Suppressor macrophage (primary cell): ENCODE measurements around the gene MKS1.

ENCODE experiments used
- DNase-seq, 4 experiments: peaks; one replicate each; pipeline ENCODE4 v3.0.0-alpha.2; 2020 to 2022

Gene MKS1

DNA sequence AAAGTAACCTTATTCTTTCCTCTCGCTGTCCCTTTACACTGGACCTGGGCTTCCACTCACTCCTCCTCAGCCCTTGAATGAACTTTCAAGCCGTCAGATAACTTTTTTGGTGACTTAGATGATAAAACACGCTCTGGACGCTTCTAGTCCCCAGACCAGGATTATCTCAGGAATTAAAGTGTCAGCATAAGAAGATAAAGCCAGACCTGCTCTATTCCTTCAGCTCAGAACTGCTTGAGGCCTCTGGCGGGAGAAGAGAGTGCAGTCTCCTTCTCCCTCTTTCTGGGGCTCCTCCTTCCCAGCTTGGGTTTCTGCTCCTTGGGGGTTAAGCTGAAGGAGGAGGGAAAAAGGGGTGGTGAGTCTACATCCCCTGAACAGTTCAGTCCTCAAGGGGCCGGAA, 25.9 kb upstream of the MKS1 start:
- DNase-seq = no peak

DNA sequence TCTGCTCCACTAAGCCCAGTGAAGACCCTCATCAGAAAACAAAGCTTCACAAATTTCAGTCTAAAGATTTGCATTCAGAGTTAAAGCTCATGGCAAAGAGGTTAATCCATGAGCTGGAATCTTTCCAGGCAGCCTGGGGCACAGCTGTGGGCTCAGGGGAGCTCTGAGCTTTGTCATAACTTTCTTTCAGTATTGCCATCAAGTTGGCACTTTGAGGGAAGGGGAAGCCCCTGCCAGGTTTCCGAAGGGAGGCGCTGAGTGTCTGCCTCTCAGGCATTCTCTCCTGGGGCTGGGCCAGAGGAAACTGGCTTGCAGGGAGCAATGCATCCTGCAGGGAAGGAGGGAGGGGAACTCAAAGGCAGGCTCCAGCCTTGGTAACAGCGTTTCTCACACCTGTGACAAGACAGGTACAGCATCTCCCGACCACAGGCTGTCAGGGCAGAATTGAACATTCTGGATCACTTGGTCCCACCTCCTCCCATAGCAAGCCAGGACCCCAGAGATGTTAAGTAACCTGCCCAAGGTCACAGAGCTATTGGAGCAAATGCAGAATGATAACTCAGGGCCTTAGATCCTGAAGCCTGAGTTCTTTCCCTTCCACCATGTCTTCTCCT, 23.2 kb upstream of the MKS1 start:
- no peak for DNase-seq

DNA sequence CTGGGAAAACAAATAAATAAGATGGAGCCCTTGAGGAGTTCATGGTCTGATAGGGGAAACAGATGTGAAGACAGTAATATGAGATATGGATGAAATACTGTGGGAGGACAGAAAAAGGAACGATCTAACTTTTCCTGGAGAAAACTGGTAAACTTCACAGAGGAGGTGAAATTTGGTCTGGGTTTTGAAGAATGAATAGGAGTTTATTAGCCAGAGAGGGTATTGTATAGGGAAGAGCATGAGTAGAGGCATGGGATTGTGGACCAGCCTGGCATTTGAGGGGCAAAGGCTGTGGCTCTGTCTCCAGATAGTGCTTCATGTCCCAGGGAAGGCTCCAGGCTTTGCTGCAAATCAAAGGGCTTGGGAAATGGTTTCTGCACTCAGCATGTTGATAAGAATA, 20.9 kb upstream of the MKS1 start:
- DNase-seq = no peak

DNA sequence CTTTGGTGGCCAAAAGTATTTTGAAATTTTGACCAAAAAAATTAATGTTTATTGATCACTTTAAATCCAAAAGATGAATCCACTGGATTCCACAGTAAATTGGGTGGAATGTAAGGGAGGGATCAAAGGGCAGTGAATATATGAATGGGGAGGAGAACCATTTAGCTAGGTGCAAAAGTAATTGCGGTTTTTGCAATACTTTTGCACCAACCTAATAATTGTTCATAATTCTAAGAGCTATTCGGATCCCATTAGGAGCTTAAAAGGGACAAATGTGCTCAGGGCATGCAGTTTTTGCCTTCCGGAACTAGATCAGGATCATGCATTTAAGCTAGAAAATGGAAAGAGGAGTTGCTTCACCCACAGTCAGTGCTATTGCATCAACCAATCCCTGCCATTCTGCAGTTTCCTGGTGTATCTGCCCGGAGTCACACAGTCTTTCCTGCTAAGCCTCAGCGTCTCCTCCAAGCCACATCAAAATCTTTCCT, 19.1 kb upstream of the MKS1 start, which contains the start of gene LPO:
Gene LPO, plus strand, starts transcription at position 438 of the 488 bp plus-strand sequence. CDS start 4,396 bp downstream, outside the sequence.
- DNase-seq = no peak

DNA sequence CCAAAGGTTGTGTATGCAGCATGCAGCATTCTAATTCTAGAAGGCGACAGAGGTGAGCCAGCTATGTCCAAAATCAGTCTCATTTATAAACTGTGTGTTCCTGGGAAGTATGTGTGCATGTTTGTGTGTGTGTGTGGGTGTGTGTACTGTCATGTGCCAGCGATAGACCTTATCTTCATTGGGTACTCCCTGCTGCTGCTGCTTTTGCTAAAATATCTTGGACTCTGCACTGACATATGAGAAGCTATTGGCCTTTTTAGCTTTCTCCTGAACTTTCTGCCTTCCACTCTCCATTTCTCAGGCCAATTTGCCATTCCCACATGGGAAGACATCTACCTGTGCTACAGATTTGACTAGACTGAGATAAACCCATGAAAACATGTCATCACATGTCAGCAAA, 17.3 kb upstream of the MKS1 start:
- DNase-seq = no peak

DNA sequence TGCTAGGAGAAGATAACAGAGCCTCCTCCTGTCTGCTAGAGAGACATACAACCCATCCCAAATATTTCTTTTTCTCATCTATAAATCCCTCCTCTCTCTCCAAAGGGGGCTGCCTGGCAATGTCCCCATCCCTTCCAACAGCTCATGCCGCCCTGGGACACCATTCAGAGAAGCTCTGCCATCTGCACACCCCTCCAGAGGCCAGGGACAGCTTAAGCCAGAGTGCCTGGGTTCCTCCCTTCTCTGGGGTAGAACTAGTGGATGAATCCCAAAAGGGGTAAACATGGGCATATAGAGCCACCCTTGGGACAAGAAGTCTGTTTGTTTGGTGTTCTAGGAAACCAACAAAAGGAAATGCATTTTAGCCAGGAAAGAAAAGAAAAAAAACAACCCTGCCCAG, 16.8 kb upstream of the MKS1 start:
- DNase-seq = no peak

DNA sequence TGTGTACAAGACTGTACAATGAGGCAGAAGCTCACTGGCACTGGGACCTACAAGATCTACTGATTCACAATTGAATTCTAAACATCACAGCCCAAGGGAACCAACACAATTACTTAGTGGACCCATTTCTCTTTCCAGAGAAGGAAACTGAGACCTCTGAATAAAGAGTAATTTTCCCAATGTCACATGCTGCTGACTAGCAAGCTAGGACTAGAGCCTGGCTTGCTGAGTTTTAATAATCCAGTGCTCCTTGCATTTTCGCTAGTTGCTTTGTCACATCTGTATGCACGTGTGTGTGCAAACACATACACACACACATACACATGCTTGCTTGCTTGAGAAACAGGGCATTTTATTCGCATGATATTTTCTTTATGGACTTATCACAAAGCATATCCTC, 15.5 kb upstream of the MKS1 start:
- no peak for DNase-seq

DNA sequence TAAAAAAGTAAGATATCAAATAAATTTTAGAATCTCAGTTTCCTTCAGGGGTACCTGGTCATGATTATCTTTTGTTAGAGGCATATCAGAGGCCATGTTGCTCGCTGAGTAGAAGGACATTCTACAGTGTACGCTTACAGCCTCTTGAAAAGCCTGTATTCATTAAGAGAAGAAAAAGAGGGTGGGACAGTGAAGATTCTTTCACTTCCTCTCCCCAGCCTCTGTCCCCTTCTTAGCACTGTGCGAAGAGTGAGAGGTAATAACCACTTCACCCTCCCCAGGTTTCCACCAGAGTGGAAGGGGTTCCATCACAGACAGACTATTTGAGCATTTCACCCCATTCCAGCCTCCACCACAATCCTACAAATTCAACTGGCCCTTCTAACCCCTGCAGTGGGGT, 14.5 kb upstream of the MKS1 start:
- peak; percentile 24 to 56 (median 42) for DNase-seq

DNA sequence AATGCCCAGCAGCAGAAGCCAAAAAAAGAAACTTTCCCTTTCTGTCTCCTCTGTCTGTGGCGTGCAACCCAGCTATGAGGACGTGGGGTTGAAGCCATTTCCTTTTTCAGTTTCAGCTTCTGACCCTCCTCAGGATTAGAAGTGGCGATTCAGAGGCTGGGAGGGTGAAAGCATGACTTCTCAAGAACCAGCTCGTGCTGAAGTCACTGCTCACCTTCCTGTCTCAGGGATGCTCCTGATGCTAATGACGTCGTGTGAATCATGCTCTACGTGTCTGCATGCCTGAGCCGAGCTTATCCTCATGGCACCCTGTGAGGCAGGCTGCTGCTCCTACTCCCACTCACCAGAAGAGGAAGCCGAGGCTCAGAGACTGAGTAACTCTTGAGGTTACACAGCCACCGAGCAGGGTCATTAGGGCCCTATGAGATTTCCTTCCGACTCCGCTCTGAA, 13.7 kb upstream of the MKS1 start:
- peak; percentile 93 to 99 (median 94) for DNase-seq

DNA sequence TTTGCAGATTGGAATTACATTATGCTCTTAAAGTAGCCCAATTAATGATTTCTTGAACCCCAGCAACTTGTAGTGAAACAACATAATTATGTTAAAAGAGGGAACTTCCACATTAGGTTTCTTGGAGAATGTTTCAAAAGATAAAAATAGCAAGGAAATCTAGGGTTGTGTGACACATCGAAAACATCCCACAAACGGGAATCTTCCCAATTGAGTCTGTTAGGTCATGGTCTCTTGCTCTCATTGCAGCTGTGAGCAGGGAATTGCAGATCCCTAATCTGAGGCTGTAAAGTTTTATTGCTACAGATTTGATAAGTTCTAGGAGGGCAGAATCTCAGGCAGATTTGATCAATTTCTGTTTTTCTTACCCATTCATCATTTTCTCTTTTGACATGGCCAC, 12.6 kb upstream of the MKS1 start:
- peak; percentile 45 to 72 (median 56) for DNase-seq

DNA sequence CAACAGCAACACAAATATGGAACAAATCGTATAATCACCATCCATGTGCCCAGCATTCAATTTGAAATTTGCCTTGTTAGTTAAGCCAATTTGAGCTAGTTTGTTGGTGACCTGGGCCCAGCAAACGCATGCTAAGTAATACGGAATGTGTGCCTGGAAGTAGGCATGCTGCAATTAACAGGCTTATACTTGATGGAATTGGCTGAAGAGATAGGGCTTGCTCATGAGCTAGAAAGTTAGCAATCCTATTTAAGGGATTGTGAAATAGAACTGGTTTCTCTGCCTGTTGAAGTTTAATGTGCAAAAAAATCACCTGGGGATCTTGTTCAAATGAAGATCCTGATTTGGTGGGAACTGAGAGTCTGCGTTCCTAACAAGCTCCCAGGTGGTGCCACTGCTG, 10.8 kb upstream of the MKS1 start:
- DNase-seq = no peak

DNA sequence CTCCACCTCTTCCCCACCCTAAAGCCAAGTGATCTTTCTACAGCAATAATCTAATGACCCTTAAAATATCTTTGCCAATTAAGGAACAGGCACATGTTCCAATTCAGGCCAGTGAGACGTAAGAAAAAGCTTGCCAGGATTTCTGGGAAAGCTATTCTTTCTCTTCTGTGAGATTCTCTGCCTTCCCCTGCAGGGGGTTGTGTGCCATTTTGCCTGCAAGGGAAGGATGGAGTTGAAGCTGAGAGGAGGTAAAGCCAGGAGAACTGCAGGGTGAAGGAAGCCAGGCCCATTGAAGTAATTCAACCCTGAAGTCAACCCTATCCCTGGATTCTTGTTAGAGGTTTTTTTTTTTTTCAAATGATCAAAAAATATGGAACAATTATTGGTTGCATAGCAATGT, 10.3 kb upstream of the MKS1 start:
- DNase-seq = no peak

DNA sequence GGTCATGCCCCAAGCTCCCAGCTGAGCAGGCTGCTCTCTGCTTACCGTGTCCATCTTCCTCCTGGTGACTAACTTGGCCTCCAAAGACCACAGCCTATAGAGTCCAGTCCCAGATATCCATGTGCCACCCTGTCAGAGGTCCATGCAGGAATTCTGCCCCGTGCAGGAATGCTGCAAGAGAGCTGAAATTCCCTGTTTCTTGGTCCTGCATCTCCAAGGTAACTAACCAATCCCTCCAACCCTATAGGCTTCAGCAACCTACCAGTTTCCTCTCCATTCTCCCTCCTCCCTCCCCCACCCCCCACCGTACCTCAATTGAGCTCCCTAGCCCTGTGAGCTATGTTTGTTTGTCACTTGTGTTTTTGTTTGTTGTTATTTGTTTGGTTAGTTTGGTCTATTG, 9.6 kb upstream of the MKS1 start:
- DNase-seq = no peak

DNA sequence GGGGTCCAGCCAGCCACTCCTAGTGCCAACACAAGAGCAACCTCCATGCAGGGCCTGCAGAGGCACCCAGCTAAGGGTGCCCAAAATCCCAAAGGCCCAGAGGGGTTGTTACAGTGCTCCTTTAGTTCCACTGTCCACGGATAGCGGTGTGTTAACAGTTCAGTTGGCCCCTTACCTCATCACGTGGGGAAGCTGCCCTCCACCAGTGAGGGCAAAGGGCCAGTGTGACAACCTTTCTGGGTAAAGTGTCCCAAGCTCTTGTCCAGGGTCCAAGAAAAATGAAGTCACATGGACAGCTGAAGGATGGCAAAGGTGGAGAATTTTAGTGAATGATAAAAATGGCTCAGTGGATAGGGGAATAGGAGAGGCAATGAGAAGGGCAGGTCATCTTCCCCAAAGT, 8.7 kb upstream of the MKS1 start:
- no peak for DNase-seq

DNA sequence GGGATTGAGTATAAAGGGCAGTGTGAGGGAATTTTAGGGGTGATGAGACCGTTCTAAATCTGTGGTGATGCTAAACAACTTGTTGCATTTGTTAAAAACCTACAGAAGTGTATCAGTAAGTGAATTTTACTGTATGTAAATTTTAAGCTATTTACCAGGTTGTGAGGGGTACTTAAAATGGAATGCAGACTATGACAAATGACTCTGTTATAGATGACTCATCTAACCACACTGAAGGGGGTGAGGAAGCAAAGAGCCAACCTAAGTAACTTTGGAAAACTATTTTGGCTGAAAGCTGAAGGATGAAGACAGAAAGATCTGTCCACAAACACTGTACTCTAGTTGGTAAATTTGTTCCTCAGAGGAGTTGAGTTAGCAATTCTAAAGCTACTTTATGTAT, 5.3 kb upstream of the MKS1 start:
- DNase-seq = peak in 3 of 4 experiments; percentile 20 to 56 (median 47)

DNA sequence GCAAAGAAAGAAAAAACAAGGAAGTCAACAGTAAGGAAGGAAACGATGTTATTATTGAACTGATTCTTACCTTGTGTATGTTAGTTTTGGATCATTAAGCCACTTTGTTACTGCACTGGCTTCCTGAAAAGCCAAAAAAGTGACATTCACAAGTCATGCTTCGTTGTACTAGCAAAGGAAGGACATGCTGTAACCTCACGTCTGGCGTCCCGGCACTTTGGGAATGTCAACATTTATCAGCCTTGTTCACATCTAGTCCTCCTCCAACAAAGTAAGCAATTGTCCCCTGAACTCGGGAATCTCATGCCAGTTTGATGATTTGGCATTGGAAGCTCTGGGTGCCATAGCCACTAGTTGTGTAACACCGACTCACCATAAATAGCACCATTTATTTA, 731 bp upstream of the MKS1 start:
- DNase-seq = peak in 1 of 4 experiments; percentile 15

DNA sequence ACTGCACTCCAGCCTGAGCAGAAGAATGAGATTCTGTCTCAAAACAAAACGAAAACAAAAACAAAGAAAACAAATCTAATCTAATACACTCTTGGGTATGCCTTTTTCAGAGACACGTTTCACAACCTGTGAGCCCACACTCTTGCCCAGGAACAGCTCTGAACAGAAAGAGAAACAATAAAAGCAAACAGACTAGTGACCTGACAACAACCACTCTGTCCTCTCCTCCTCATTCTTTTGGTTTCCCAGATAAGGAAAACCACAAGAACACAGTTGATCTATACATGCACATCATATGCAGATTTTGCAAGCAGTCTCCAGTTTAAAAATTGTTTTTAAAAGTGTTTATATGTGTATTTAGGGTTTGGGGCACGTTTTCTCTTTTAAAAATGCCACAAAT, 1.3 kb downstream of the MKS1 start:
- no peak for DNase-seq

DNA sequence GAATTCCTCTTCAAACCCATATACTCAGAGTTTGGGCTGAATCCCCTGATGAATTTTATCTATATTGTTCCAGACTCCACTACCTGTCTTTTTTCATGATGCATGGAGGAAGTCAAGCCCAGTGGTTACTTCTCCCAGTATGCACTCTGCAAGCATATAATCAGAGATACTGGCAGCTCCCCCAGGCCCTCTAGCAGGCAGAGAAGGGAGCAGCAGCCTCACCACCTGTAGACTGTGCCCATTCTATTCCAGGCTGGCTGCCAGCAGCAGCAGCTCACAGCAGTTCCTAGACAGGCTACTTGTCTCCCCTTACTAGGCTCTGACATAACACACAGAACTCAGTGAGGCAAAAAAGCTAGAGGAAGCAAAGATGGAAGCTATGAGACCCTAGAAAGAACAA, 3.4 kb downstream of the MKS1 start:
- DNase-seq = no peak

DNA sequence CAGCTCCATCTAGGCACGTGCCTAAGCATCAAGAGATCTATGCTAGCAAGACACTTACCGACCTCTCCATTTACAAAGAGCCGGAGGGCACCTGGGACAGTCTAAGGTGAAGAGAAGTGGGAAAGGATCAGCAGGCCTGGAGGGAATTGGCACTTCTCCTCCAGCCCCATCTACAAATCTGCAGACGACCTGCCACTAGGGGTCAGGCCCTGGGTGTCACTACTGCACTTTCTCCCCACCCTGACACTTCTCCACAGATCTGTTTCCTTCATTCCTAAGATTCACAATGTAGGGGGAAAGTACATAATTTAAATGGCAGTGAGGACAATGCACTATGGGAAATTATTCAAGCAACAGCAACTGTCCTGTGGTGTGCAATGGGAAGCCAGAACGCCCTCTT, 8.1 kb downstream of the MKS1 start:
- peak in 3 of 4 experiments; percentile 12 to 24 (median 24) for DNase-seq

DNA sequence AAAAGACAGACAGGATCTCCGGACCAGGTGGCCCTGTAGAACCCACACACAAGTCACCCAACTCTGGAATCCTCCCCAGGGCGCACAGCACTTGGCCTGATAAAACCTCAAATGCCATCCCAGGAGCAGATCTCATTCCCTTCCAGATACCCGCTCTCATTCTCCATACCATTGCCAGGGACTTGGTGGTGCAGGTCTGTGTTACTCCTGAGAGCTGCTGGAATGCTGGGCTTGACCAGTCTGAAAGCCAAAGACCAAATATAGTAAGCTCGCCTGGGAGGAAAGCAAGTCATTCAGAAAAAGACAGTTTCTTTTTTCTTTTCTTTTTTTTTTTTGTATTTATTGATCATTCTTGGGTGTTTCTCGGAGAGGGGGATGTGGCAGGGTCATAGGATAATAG, 10.7 kb downstream of the MKS1 start:
- DNase-seq = no peak

DNA sequence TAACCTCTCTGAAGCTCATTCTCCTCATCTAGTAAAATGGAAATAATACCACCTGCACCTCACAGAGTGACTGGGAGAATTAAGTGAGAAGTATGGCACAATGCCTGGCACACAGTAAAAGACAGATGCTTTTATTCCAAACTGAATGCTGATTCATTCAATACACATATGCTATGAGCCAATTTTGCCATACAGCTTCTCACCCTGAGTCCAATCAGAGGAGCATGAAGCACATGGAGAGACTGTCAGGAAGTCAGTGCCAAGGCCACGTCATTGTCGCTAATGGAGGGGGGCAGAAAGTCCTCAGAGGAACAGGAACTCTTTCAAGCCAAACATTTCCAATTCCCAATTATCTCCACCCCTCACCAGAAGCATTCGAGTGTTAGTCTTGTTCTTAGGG, 11.6 kb downstream of the MKS1 start:
- DNase-seq = no peak

DNA sequence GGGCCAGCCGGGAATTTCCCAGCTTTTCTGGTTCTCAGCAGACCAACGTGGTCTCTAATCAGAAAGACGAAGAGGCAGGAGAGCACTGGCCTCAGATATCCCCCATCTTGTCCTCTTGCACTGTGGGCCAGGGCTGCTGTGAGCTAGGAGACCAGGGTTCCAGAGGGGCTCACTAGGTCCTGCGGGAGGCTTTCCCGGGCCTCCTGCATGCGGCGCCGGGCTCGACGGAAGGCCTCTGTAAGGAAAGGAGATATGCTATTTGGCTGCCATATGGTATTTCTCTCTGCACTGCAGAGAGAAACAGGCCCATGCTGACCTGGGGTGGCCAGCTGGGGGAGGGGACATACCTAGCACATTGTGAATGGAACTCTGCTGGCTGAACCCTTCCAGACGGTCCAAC, 13.1 kb downstream of the MKS1 start:
- no peak for DNase-seq

DNA sequence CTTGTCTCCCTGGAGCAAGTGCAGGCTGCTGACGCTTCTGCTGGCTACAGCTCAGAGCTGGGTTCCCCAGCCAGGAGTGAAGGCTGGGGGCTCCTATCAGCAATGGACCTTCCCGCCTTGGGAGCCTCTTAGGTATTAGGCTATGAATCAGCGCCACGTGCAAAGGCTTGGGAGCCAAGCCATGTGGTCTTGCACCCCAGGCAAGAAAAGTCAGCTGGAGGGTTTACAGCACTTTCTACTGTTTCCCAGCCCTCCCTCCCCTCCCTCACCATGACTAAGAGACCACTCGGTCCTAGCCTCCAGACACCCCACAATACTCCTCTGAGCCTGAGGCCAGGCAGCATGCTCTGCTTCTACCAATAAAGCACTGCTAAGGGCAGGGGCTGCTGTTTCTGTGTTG, 14.3 kb downstream of the MKS1 start:
- no peak for DNase-seq

DNA sequence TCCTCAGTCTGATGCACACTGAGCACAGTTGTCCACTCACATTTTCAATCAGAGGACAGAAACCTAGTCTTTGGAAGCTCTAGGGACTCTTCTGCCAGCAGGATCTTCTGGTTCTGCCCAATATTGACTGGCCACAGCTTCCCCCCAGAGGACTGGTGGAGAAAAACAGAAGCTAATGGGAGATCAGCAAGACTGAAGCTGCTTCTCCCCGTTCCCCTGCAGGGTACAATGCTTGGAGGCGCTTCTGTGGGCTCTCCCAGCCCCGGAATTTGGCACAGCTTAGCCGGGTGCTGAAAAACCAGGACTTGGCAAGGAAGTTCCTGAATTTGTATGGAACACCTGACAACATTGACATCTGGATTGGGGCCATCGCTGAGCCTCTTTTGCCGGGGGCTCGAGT, 16.2 kb downstream of the MKS1 start:
- DNase-seq = no peak

DNA sequence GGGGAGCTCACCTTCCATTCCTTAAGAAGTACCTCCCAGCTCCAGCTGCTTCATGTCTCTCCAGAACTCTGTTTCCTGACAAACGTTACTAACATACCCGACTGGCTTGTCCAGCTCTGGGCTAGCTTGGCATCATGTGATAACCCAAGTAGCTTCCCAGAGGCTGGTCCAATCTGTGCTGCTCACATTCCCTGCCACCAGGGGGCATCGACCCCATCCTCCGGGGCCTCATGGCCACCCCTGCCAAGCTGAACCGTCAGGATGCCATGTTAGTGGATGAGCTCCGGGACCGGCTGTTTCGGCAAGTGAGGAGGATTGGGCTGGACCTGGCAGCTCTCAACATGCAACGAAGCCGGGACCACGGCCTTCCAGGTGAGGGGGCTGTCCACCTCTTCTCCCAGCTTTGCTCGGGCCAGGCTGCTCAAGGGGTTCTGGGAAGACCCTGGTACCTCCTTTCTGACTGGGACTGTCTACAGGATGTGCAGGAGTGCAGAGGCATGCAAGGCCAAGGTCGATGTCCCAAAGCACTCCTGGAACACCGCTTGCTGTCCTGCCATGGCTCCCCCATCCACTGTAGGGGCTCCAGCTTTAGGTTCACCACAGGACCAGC, 18.9 kb downstream of the MKS1 start:
- DNase-seq = peak; percentile 79 to 85 (median 82)
